ENCODE data around the gene DBNL. TPM values are rescaled to one million over a fixed set of nuclear protein-coding genes. Genes with fewer than 3 reads are reported as not detected.

Gene DBNL
- total RNA-seq, 1 donor from 2014 or later, result 47.5 TPM

GRCh38 chr7:44077061-44077460, 32.6 kb downstream of the DBNL start:
- peaks cover 9% of the 10 kb centered on the region for H3K27me3 Mint-ChIP-seq (ENCODE audit: unreplicated experiment)
- peaks cover 21% of the 10 kb centered on the region for H3K36me3 Mint-ChIP-seq (ENCODE audit: low read depth, unreplicated experiment)
- no peak overlapping the region for H3K27ac Mint-ChIP-seq (ENCODE audit: unreplicated experiment)
- TF ChIP-seq, protein P1, sequence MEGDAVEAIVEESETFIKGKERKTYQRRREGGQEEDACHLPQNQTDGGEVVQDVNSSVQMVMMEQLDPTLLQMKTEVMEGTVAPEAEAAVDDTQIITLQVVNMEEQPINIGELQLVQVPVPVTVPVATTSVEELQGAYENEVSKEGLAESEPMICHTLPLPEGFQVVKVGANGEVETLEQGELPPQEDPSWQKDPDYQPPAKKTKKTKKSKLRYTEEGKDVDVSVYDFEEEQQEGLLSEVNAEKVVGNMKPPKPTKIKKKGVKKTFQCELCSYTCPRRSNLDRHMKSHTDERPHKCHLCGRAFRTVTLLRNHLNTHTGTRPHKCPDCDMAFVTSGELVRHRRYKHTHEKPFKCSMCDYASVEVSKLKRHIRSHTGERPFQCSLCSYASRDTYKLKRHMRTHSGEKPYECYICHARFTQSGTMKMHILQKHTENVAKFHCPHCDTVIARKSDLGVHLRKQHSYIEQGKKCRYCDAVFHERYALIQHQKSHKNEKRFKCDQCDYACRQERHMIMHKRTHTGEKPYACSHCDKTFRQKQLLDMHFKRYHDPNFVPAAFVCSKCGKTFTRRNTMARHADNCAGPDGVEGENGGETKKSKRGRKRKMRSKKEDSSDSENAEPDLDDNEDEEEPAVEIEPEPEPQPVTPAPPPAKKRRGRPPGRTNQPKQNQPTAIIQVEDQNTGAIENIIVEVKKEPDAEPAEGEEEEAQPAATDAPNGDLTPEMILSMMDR (IDR thresholded peaks at IDR 0.05; ENCODE audit: unreplicated experiment), result no peak
- peaks cover 4% of the 10 kb centered on the region for H3K4me1 Mint-ChIP-seq (ENCODE audit: unreplicated experiment)
- no peak for DNase-seq (ENCODE audit: low spot score)
- H3K4me3 Mint-ChIP-seq (ENCODE audit: unreplicated experiment), result no peak overlapping the region
- H3K9me3 Mint-ChIP-seq (ENCODE audit: unreplicated experiment), result no peaks in the 10 kb centered on the region

DNA sequence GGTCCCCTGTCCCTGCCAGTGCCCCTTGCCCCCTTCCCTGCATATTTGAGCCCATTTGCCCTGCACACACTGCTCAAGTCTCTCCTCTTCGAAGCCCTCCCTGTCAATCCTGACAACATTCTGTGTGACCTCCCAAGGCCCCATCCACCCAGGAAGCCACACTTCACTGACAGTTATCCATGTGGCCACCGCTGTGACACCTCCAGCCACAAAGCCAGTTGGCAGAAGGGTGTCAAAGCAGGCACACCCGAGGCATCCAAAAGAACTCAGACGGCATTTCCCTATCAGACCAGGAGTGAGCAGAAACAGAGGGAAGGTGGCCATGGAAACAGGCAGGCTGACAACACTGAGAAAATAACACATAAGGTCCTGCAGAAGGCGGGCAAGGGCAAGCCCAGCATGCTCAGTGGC, 33.2 kb downstream of the DBNL start:
- Mint-ChIP-seq H3K27me3 (ENCODE audit: unreplicated experiment) (peaks cover 5% of the 10 kb centered on the region), H3K36me3 (ENCODE audit: low read depth, unreplicated experiment) (peaks cover 19% of the 10 kb centered on the region), H3K9me3 (ENCODE audit: unreplicated experiment) (no peaks in the 10 kb centered on the region), H3K4me1 (ENCODE audit: unreplicated experiment) (peaks cover 4% of the 10 kb centered on the region), H3K27ac (ENCODE audit: unreplicated experiment) (no peak overlapping the region), H3K4me3 (ENCODE audit: unreplicated experiment) (no peak overlapping the region)
- TF ChIP-seq, protein P1 (IDR thresholded peaks at IDR 0.05; ENCODE audit: unreplicated experiment), result no peak
- DNase-seq (ENCODE audit: low spot score), result no peak

GRCh38 chr7:44078521-44078920, 34.0 kb downstream of the DBNL start:
- H3K9me3 Mint-ChIP-seq (ENCODE audit: unreplicated experiment), result no peaks in the 10 kb centered on the region
- H3K27me3 Mint-ChIP-seq (ENCODE audit: unreplicated experiment), result peaks cover 5% of the 10 kb centered on the region
- no peak overlapping the region for H3K27ac Mint-ChIP-seq (ENCODE audit: unreplicated experiment)
- no peak overlapping the region for H3K4me3 Mint-ChIP-seq (ENCODE audit: unreplicated experiment)
- H3K4me1 Mint-ChIP-seq (ENCODE audit: unreplicated experiment), result peaks cover 4% of the 10 kb centered on the region
- TF ChIP-seq, protein P1 (IDR thresholded peaks at IDR 0.05; ENCODE audit: unreplicated experiment), result no peak
- H3K36me3 Mint-ChIP-seq (ENCODE audit: low read depth, unreplicated experiment), result peaks cover 17% of the 10 kb centered on the region
- DNase-seq (ENCODE audit: low spot score), result no peak

- TF ChIP-seq, protein P1 (IDR thresholded peaks at IDR 0.05; ENCODE audit: unreplicated experiment), result no peak
- H3K27ac Mint-ChIP-seq (ENCODE audit: unreplicated experiment), result no peak overlapping the region
- no peaks in the 10 kb centered on the region for H3K9me3 Mint-ChIP-seq (ENCODE audit: unreplicated experiment)
- H3K4me1 Mint-ChIP-seq (ENCODE audit: unreplicated experiment), result peaks cover 4% of the 10 kb centered on the region
- H3K27me3 Mint-ChIP-seq (ENCODE audit: unreplicated experiment), result peaks cover 5% of the 10 kb centered on the region
- no peak overlapping the region for H3K4me3 Mint-ChIP-seq (ENCODE audit: unreplicated experiment)
- DNase-seq (ENCODE audit: low spot score), result no peak
- H3K36me3 Mint-ChIP-seq (ENCODE audit: low read depth, unreplicated experiment), result peaks cover 17% of the 10 kb centered on the region
Observed at GRCh38 chr7:44079331-44080021, 35.0 kb downstream of the DBNL start.

DNA sequence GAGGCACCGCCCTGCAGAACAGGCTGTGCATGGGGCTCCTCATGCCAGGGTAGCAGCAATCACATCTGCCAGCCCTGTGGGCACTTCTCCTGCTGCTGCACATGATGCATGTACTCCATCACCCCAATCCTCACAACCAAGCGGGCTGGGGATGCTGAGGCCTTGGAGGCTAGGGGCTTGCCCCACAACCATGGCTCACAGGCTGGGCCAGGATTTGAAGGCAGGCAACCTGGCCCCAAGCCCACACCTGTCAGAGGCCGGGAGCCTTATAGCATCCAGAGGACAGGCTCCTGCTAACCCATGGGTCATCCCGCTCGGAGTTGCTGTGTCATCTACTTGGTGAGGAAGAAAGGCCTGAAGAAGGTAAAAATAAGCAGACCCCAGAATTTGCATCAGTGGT, 35.6 kb downstream of the DBNL start:
- H3K27ac Mint-ChIP-seq (ENCODE audit: unreplicated experiment), result no peak overlapping the region
- peaks cover 4% of the 10 kb centered on the region for H3K4me1 Mint-ChIP-seq (ENCODE audit: unreplicated experiment)
- no peaks in the 10 kb centered on the region for H3K9me3 Mint-ChIP-seq (ENCODE audit: unreplicated experiment)

More for the DNA sequence above, 35.6 kb downstream of the DBNL start:
- H3K36me3 Mint-ChIP-seq (ENCODE audit: low read depth, unreplicated experiment), result peaks cover 17% of the 10 kb centered on the region
- DNase-seq (ENCODE audit: low spot score), result no peak
- H3K27me3 Mint-ChIP-seq (ENCODE audit: unreplicated experiment), result peaks cover 5% of the 10 kb centered on the region
- TF ChIP-seq, protein P1 (IDR thresholded peaks at IDR 0.05; ENCODE audit: unreplicated experiment), result no peak
- no peak overlapping the region for H3K4me3 Mint-ChIP-seq (ENCODE audit: unreplicated experiment)
